Prostate gland (tissue), 2 donors: ENCODE measurements around the gene PLCB4.

Source experiments
- CTCF ChIP-seq, 4 experiments: fragments of 200-600 bp in 2 of 4; fragments of 450-650 bp in 2 of 4; sonication (generic) in 2 of 4; IDR thresholded peaks; 1 replicate in 3 of 4; 2 replicates in 1 of 4; pipeline ENCODE4 v1.5.1; 2016 to 2019; ENCODE audit warnings: antibody characterized with exemption in 4 of 4, mild to moderate bottlenecking in 2 of 4, moderate library complexity in 2 of 4
- POLR2A ChIP-seq: fragments of 450-650 bp; IDR thresholded peaks from one replicate; pipeline ENCODE4 v1.6.1; 2016; ENCODE audit warnings: antibody characterized with exemption, mild to moderate bottlenecking
- POLR2AphosphoS5 ChIP-seq: sonication (generic); formaldehyde crosslinking; IDR thresholded peaks from one replicate; pipeline ENCODE4 v1.6.1; 2017; ENCODE audit warnings: antibody characterized with exemption

- TF ChIP-seq POLR2AphosphoS5, result no peak
- no peak for TF ChIP-seq CTCF (IDR thresholded peaks at IDR 0.05)
- no peak for TF ChIP-seq POLR2A
Observed at GRCh38 chr20:9128568-9128967, 59.7 kb downstream of the PLCB4 start.
